GM18951 (cell line): ENCODE data around the gene SIT1.
A peak's percentile ranks its signal among the peaks of the same experiment; 100 is the strongest.

Experiments
- POLR2A ChIP-seq: IDR thresholded peaks from 4 replicates; pipeline ENCODE4 v1.6.1; 2011; ENCODE audit warnings: mild to moderate bottlenecking; ENCODE audit not compliant: insufficient read length, insufficient read depth; ENCODE audit errors: extremely low read depth
- in situ Hi-C: fragments of 300-500 bp; cut with MboI; formaldehyde crosslinking; loops from one replicate; pipeline ENCODE4 v1.12.0; 2022; ENCODE audit warnings: low sequenced_read_pairs, mixed read lengths, inconsistent platforms; ENCODE audit not compliant: unreplicated experiment

The SIT1 gene

DNA sequence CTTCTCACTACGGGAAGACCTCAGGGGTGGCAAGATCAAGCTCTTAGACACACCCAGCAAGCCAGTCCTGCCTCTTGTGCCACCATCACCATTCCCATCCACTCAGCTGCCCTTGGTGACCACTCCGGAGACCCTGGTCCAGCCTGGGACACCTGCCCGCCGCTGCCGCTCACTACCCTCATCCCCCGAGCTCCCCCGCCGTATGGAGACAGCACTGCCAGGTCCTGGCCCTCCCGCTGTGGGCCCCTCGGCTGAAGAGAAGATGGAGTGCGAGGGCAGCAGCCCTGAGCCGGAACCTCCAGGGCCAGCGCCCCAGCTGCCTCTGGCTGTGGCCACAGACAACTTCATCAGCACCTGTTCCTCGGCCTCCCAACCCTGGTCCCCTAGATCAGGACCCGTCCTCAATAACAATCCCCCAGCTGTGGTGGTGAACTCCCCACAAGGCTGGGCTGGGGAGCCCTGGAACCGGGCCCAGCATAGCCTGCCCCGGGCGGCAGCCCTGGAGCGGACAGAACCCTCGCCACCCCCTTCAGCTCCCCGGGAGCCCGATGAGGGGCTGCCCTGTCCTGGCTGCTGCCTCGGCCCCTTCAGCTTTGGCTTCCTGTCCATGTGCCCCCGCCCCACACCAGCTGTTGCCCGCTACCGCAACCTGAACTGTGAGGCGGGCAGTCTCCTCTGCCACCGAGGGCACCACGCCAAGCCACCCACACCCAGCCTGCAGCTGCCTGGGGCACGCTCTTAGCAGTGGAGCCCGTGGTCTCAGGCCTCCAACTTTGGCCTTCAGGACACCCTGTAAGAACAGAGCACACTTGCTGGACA, 41.5 kb downstream of the SIT1 start:
- TF ChIP-seq POLR2A: no peak
- in situ Hi-C loops: no loop called here

DNA sequence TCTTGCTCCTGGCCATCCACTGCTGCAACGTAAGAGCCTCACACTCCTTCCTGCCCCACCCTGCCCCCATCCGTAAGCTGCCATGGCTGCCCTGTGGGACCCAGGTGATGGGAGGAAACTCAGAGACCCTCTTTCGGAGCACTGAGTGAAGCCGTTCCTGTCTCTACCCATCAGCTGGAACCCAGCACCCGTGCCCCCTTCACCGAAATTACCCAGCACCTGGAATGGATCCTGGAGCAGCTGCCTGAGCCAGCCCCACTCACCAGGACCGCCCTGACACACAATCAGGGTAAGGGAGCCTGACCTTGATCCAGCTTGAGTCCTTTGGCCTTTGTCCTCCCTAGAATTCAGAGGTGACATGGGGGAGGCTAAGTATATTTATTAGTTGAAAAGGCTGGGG, 42.5 kb downstream of the SIT1 start:
- no peak for TF ChIP-seq POLR2A
- in situ Hi-C loops: no loop called here

DNA sequence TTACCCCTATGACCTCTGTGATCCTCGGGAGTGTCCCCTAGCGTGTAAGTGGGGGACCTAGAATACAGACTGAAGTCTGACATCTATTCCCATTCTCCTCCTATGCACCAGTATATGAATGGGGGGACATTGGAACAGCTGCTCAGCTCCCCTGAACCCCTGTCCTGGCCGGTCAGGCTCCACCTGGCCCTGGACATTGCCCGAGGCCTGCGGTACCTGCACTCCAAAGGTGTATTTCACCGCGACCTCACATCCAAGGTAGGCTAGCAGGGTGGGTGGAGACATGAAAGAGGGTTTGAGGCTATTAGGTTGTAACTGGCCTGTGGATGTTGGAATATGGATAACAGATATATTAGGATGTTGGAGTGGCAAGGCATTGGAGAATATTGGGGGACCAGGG, 44.0 kb downstream of the SIT1 start:
- in situ Hi-C loops: no loop called here
- TF ChIP-seq POLR2A: no peak

DNA sequence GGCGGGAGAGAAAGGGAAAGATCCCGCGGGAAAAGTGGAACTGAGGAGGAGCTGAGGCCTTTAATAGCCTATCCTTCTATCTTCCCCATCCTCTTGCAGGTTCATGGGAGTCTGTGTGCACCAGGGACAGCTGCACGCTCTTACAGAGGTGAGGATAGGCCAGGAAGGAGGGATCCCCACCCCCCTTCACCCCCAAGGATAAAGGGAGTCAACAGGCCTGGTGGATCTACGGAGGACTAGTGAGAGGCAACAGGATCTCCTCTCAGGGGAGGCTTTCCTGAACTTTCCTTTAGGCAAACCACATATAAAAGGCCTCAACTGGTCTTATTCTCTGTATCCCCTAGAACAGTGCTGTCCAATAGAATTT, 44.6 kb downstream of the SIT1 start:
- TF ChIP-seq POLR2A: no peak
- in situ Hi-C loops: no loop called here

DNA sequence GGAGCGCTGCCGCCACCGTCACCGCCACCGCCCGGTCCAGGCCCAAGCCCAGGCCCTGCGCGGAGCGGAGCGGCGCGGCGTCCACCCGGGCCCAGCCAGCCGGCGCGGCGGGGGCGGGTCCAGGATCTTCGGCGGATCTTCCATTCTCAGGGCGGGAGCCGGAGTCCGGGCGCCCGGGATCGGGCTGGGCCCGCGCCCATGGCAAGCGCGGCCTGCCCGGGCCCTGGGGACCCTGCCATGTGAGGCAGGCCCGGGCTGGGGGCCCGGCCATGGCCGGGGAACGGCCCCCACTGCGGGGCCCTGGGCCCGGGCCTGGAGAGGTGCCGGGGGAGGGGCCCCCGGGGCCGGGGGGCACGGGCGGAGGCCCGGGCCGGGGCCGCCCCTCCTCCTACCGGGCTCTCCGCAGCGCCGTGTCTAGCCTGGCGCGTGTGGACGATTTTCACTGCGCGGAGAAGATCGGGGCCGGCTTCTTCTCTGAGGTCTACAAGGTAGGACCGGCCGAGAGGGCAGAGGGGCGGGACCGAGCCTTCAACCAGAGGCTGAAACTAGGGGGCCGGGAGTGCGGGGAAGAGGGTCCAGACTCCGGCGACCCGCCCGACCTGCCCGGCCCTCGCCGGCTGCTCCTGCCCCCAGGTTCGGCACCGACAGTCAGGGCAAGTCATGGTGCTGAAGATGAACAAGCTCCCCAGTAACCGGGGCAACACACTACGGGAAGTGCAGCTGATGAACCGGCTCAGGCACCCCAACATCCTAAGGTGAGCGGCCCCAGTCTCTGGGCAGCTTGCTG, 45.2 kb downstream of the SIT1 start:
- TF ChIP-seq POLR2A: no peak
- in situ Hi-C loops: no loop called here

DNA sequence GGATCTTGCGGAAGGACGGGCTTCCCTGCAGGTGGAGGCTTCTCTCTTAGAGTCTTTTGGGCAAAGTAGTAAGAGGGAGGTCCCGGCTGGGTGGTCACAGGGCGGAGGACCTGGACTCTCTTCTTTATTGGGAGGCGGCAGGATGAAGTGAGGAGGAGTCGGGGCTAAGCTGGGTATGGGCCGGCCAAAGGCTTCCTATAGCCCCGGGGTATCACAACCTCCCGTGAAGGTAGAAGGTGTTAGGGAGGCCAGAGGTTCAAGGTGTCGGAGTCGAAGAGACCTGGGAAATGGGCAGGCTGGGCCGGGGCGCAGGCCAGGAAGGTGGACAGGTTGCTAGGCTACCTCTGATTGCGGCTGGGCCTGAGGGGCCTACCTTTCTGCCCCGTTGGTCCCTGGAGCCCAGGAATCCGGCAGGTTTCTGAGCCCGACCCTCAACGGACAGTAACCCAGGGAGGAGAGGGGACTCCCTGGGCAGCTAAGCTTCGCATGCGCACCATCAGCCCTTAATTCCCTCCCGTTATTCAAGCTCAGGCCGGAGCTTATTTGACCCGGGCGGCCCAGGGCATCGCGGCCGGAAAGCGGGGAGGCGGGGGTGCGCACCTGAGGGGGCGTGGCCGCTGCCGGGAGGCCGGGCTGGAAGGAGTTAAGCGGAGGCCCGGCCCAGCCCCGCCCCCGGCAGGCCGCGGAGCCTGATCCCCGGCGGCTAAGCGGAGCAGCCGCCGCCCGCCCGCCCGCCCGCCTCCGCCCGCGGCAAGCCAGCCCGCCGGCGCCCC, 46.0 kb downstream of the SIT1 start, which contains the start of gene TESK1:
Gene TESK1 (plus strand): TSS at position 685 of the 773 bp plus-strand sequence. CDS start 358 bp downstream, outside the sequence.
- no peak for TF ChIP-seq POLR2A

DNA sequence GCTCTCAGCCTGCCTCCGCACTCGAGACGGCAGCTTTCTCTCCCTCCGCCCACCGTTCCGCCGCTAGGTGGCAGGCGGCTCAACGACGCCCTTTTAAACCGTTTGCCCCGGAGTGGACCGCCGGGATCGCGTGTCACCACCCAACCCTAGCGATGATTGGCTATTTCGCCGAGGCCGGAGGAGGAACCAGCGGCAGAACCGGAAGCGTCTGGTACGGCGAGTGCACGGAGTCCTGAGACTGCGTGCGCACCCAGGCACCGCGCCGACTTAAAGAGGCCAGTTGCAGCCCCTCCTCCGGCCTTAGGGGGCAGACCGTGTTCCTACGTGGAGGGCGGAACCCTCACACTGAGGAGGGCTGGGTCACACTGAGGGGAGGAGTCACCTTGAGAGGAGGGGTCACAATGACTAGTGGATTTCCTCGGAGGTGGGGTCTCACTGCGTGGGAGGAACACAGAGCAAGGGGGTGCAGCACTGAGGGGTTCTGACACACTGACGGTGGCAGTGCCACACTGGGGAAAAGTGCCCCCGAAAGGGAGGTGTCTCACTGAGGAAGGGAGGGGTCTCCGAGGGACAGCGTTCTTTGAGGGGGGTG, 46.6 kb downstream of the SIT1 start:
- TF ChIP-seq POLR2A: peak; percentile 59
- in situ Hi-C loops: no loop called here

More for the DNA sequence above, 46.0 kb downstream of the SIT1 start, which contains the start of gene TESK1:
- in situ Hi-C loops: no loop called here

DNA sequence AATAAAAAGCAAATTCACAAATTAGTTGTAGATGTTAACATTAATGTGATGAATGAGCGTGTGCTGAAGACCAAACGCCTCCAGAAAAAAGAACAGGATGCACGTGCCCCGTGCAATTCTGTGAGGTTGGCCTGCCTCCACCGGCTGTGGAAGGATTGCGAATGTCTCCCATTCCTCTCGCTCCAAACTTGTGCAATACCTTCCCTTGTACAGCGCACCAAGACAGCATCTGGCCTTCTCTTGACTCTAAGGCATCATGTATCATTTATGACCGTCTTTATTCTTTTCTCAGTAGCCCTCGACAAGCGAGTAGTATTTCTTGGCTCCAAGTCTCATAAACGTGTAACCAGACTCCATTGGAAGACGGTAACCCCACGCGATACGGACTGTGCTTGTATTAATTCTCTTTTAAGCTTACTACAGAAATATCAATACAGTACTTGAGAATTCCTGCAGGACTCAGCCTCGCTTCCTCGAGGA, 47.2 kb downstream of the SIT1 start:
- in situ Hi-C loops: no loop called here
- no peak for TF ChIP-seq POLR2A

DNA sequence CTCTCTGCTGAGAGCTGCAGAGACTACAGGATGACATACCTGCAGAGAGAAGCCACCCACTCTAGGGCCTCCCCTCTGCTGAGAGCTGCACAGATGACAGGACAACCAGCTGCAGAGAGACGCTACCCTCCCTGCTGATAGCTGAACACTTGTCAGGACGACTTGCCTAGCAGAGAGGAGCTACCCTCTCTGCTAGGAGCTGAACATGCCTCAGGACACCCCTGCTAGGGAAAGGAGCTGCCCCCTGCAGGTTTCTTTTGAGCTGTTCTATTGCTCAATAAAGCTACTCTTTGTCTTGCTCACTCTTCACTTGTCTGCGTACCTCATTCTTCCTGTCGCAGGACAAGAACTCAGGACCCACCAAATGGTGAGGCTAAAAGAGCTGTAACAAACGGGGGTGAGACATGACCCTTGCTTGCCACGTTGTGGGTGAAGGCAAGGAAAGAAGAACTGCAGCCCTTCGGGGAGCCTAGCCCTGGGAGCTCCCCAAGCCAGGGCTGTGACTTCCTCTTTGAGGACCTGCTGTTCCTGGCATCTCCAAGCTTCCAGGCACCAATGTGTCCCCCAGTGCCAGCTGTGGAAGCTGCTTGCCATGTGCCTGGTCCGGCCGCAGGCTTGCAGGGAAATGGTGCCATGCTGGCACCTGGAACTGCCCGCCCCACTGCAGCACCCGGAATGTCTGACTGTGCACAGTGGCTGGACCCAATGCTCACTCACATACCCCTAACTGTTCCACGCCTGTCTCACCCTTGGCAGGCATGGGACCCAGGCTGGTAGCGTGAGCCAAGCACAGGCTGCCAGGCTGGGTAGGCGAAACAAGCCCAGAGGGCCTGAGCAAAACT, 50.7 kb downstream of the SIT1 start:
- in situ Hi-C loops: no loop called here
- no peak for TF ChIP-seq POLR2A
